ENCODE results near the gene AGXT.

GRCh38 chr2:240821429-240821778 lies 47.2 kb upstream of the AGXT start:
- TF ChIP-seq EZH2 (IDR thresholded peaks at IDR 0.05) = no peak
- no peak for TF ChIP-seq POLR2AphosphoS5 (IDR thresholded peaks at IDR 0.05; ENCODE audit: borderline replicate concordance, low read depth, low read length)
